Lower lobe of right lung (tissue), 2 donors: ENCODE results near the gene HTR3D. TPM values are rescaled to one million over a fixed set of nuclear protein-coding genes. Genes with fewer than 3 reads are reported as not detected.

Source experiments
- ATAC-seq, 2 donors: fragments of 200-7000 bp; cut with Tn5 transposase; one replicate each; pipeline ENCODE4 v1.9.1; 2020 to 2022; ENCODE audit warnings: mild to moderate bottlenecking in 2 of 2, moderate library complexity in 2 of 2
- DNase-seq: peaks from one replicate; pipeline ENCODE4 v3.0.0-alpha.2; 2020
- H3K27ac ChIP-seq: fragments of 200-600 bp; one replicate; pipeline ENCODE4 v1.8.0; 2022
- H3K27me3 ChIP-seq: fragments of 200-600 bp; one replicate; pipeline ENCODE4 v1.8.0; 2022; ENCODE audit warnings: low read depth
- H3K36me3 ChIP-seq: fragments of 200-600 bp; one replicate; pipeline ENCODE4 v1.8.0; 2022; ENCODE audit warnings: mild to moderate bottlenecking
- H3K4me1 ChIP-seq: fragments of 200-600 bp; one replicate; pipeline ENCODE4 v1.8.0; 2022
- H3K4me3 ChIP-seq: fragments of 200-600 bp; one replicate; pipeline ENCODE4 v1.8.0; 2022; ENCODE audit warnings: mild to moderate bottlenecking
- H3K9me3 ChIP-seq: fragments of 200-600 bp; one replicate; pipeline ENCODE4 v1.8.0; 2022
- intact Hi-C: fragments of 100-400 bp; cut with DNase I; formaldehyde crosslinking; loops from one replicate; pipeline ENCODE4 v1.11.0; 2022
- total RNA-seq: library from RNA; stranded (reverse); fragmentation: NEBNext Ultra II Directional; extraction: Animal tissue kit (Norgen Biotek cat#: 25700); gene quantifications from one replicate; pipeline ENCODE4 v1.2.1, GENCODE V29; 2021
- TF ChIP-seq, protein P1 (sequence below): fragments of 200-600 bp; IDR thresholded peaks from one replicate; pipeline ENCODE4 v1.8.0; 2022; ENCODE audit warnings: antibody characterized with exemption, mild to moderate bottlenecking
- donor health status: DM: no; HTN: yes; CAD: no; lungs with severe emphysema.

Gene HTR3D
- total RNA-seq, 1 donor from 2014 or later, result not detected

DNA sequence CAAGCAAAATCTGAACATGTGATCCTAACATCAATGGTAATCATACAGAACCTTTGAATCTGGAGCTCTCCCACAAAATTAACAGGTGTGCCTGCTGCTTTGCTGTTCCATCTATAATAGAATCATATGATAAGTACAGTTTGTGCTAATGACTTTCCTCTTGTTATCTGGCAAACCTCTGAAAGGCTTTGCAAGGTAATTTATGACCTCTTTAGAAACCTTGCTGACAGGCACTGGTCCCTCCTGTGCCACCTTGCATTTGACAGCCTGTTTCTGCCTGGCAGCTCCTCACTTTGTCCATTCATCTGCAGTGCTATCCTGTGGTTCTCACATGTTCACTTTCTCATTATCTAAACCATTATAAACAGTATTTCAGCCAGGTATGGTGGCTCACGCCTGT lies 11.1 kb downstream of the HTR3D start:
- H3K4me1 ChIP-seq, result peaks cover 5% of the 10 kb centered on the region
- no peak overlapping the region for H3K27ac ChIP-seq
- TF ChIP-seq, protein P1, sequence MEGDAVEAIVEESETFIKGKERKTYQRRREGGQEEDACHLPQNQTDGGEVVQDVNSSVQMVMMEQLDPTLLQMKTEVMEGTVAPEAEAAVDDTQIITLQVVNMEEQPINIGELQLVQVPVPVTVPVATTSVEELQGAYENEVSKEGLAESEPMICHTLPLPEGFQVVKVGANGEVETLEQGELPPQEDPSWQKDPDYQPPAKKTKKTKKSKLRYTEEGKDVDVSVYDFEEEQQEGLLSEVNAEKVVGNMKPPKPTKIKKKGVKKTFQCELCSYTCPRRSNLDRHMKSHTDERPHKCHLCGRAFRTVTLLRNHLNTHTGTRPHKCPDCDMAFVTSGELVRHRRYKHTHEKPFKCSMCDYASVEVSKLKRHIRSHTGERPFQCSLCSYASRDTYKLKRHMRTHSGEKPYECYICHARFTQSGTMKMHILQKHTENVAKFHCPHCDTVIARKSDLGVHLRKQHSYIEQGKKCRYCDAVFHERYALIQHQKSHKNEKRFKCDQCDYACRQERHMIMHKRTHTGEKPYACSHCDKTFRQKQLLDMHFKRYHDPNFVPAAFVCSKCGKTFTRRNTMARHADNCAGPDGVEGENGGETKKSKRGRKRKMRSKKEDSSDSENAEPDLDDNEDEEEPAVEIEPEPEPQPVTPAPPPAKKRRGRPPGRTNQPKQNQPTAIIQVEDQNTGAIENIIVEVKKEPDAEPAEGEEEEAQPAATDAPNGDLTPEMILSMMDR, result no peak
- H3K4me3 ChIP-seq, result no peak overlapping the region
- H3K9me3 ChIP-seq, result no peaks in the 10 kb centered on the region
- DNase-seq (no peak), ATAC-seq (no peak)
- H3K36me3 ChIP-seq, result no peaks in the 10 kb centered on the region
- no peaks in the 10 kb centered on the region for H3K27me3 ChIP-seq
- intact Hi-C loops, result no loop called here

DNA sequence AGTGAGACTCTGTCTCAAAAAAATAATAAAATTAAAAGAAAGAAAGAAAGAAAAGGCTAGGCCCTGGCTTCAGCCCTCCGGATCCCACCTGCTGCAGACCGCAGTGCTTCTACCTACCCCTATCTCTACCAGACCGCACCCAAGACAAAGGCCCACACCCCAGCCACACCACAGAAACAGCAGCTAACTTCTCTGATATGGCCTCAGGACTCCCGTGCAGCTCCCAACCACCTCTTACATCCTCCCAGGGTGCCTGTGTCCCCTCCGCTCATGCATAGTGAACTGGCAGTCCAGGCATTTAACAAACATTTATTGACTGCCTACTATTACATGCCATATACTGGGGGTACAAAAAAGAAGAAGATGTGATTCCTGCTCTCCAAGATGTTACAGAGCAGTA lies 14.5 kb downstream of the HTR3D start:
- H3K4me3 ChIP-seq, result no peak overlapping the region
- TF ChIP-seq, protein P1, result no peak
- ATAC-seq (no peak), DNase-seq (no peak)
- H3K27ac ChIP-seq, result no peak overlapping the region
- H3K36me3 ChIP-seq, result no peaks in the 10 kb centered on the region
- no peaks in the 10 kb centered on the region for H3K27me3 ChIP-seq
- no peaks in the 10 kb centered on the region for H3K9me3 ChIP-seq
- intact Hi-C loops, result no loop called here
- no peaks in the 10 kb centered on the region for H3K4me1 ChIP-seq

DNA sequence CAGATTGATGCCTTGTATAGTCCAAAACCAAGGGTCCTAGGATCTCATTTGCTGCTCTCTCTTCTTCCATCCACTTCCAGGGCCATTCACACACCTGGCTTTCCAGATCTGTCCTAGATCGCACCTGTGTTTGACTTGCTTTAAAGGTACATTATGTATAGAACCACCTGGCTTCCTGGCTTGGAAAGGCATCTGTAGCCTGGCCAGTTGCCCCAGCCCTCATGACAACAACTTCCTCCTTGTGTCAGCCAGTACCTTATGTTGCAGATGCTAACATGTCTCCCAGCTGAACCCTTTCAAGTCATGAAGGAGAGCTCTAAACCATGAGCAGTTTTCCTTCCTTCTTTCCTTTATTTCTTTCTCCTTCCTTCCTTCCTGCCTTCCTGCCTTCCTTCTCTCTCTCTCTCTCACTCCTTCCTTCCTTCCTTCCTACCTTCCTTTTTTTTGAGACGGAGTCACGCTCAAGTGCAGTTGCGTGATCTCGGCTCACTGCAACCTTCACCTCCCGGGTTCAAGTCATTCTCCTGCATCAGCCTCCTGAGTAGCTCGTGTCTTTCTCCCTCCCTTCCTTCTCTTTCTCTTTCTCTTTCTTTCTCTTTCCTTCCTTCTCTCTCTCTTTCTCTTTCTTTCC lies 18.8 kb downstream of the HTR3D start:
- Histone ChIP-seq H3K4me1 (no peaks in the 10 kb centered on the region), H3K27ac (no peak overlapping the region), H3K4me3 (no peak overlapping the region), H3K27me3 (no peaks in the 10 kb centered on the region), H3K9me3 (no peaks in the 10 kb centered on the region), H3K36me3 (no peaks in the 10 kb centered on the region)
- intact Hi-C loops, result no loop called here
- TF ChIP-seq, protein P1, result no peak
- no peak for ATAC-seq
- no peak for DNase-seq

DNA sequence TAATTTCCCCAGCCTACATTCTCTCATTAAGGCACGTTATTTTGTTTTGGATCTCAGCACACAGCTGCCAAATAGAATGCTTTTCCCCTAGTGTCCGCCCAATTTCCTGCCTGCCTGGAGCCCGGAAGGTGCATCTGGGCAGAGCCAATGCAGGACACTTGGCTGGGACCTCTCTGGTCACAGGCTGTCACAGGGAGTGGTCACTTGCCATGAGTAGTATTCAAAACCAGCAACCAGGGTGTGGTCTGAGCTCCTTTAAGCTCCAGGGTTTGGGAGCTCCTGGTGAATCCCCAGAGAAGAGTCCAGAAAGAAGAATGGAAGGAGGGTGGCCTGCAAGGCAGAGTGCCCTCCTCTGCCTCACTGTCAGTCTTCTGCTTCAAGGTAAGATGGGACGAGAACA lies 21.2 kb downstream of the HTR3D start, which contains the start of gene HTR3C:
TSS of gene HTR3C (plus strand) at position 281 of the 400 bp plus-strand sequence. CDS start at position 315, 34 bp downstream.
- H3K4me1 ChIP-seq, result no peaks in the 10 kb centered on the region
- ATAC-seq (no peak), DNase-seq (no peak)
- TF ChIP-seq, protein P1, result no peak
- H3K4me3 ChIP-seq, result no peak within 1 kb of the TSS
- intact Hi-C loops, result no loop called here
- H3K36me3 ChIP-seq, result no peaks in the 10 kb centered on the region
- H3K27ac ChIP-seq, result no peak within 1 kb of the TSS
- H3K9me3 ChIP-seq, result no peaks in the 10 kb centered on the region
- H3K27me3 ChIP-seq, result no peaks in the 10 kb centered on the region

DNA sequence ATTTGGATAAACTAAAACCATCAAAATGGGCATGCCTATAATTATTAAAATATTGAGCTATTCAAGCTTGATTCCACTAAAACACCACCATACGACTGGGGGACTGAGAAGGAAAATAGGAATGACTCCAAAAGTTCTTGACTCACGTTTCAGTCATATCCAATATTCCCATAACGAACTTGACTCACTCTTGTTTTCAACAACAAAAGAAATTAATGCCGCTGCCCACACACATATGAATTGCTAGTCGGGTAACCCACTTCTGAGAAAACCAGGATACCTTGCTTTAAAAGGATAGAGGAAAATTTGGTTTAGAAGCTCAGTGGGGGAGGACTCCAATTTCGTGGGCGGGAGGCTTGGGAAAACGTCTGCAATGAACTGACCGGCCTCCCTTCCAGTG lies 26.5 kb downstream of the HTR3D start:
- H3K9me3 ChIP-seq, result no peaks in the 10 kb centered on the region
- no peak overlapping the region for H3K4me3 ChIP-seq
- no peaks in the 10 kb centered on the region for H3K4me1 ChIP-seq
- DNase-seq (no peak), ATAC-seq (no peak)
- no peak overlapping the region for H3K27ac ChIP-seq
- H3K27me3 ChIP-seq, result no peaks in the 10 kb centered on the region
- TF ChIP-seq, protein P1, result no peak
- intact Hi-C loops, result no loop called here
- no peaks in the 10 kb centered on the region for H3K36me3 ChIP-seq
